GM23338 (cell line): ENCODE data around the gene BCL10. TPM values are rescaled to one million over a fixed set of nuclear protein-coding genes. Genes with fewer than 3 reads are reported as not detected.
A peak's percentile ranks its signal among the peaks of the same experiment; 100 is the strongest.

Experiments
- ATAC-seq: fragments of 200-7000 bp; cut with Tn5 transposase; 3 replicates; pipeline ENCODE4 v1.9.1; 2020
- DNase-seq: peaks from one replicate; pipeline ENCODE4 v3.0.0-alpha.2; 2015; ENCODE audit warnings: low spot score
- H2AFZ ChIP-seq: fragments of 200-600 bp; sonication (generic); 2 replicates; pipeline ENCODE4 v1.8.0; 2016; ENCODE audit warnings: antibody characterized with exemption, mild to moderate bottlenecking, moderate library complexity
- H3F3A ChIP-seq: fragments of 200-600 bp; sonication (generic); replicated peaks from 2 replicates; pipeline ENCODE4 v1.8.0; 2017; ENCODE audit warnings: antibody characterized with exemption, mixed run types, low read depth
- H3K27ac ChIP-seq: fragments of 200-600 bp; sonication (generic); 2 replicates; pipeline ENCODE4 v1.6.1; 2016; ENCODE audit warnings: low read depth
- H3K27me3 ChIP-seq: fragments of 200-600 bp; sonication (generic); 2 replicates; pipeline ENCODE4 v1.8.0; 2016; ENCODE audit warnings: mild to moderate bottlenecking, mixed run types, moderate library complexity; ENCODE audit not compliant: insufficient read depth
- H3K36me3 ChIP-seq: fragments of 200-600 bp; sonication (generic); 2 replicates; pipeline ENCODE4 v1.8.0; 2016; ENCODE audit warnings: mild to moderate bottlenecking; ENCODE audit not compliant: insufficient read depth
- H3K4me1 ChIP-seq: fragments of 200-600 bp; sonication (generic); 2 replicates; pipeline ENCODE4 v1.8.0; 2016; ENCODE audit warnings: mild to moderate bottlenecking, moderate library complexity; ENCODE audit not compliant: insufficient read depth
- H3K4me2 ChIP-seq: fragments of 200-600 bp; sonication (generic); 2 replicates; pipeline ENCODE4 v1.7.1; 2017; ENCODE audit warnings: mixed run types
- H3K4me3 ChIP-seq: fragments of 200-600 bp; sonication (generic); 2 replicates; pipeline ENCODE4 v1.6.1; 2016; ENCODE audit warnings: mixed run types
- H3K79me2 ChIP-seq: fragments of 200-600 bp; sonication (generic); replicated peaks from 2 replicates; pipeline ENCODE4 v1.8.0; 2017; ENCODE audit warnings: mild to moderate bottlenecking; ENCODE audit not compliant: insufficient read depth
- H3K9me2 ChIP-seq: fragments of 200-600 bp; sonication (generic); 2 replicates; pipeline ENCODE4 v1.8.0; 2017; ENCODE audit not compliant: insufficient read depth
- H4K20me1 ChIP-seq: fragments of 200-600 bp; sonication (generic); replicated peaks from 2 replicates; pipeline ENCODE4 v1.8.0; 2017; ENCODE audit warnings: mild to moderate bottlenecking; ENCODE audit not compliant: insufficient read depth
- H3K27ac Mint-ChIP-seq: 2 replicates; pipeline ENCODE4 v1.8.0; 2020; ENCODE audit warnings: inconsistent platforms, mild to moderate bottlenecking, moderate library complexity, mixed read lengths
- H3K27me3 Mint-ChIP-seq: 3 replicates; pipeline ENCODE4 v1.8.0; 2022; ENCODE audit warnings: low read depth, mild to moderate bottlenecking, moderate library complexity, mixed read lengths, inconsistent platforms; ENCODE audit not compliant: insufficient read depth, poor library complexity
- H3K36me3 Mint-ChIP-seq: 3 replicates; pipeline ENCODE4 v1.8.0; 2021; ENCODE audit warnings: low read depth, mild to moderate bottlenecking, inconsistent platforms, moderate library complexity, mixed read lengths
- H3K4me1 Mint-ChIP-seq: 3 replicates; pipeline ENCODE4 v1.8.0; 2020; ENCODE audit warnings: mild to moderate bottlenecking, inconsistent platforms, mixed read lengths
- H3K4me3 Mint-ChIP-seq: 3 replicates; pipeline ENCODE4 v1.8.0; 2021; ENCODE audit warnings: moderate library complexity, mild to moderate bottlenecking, inconsistent platforms, mixed read lengths
- H3K9me3 Mint-ChIP-seq: 3 replicates; pipeline ENCODE4 v1.8.0; 2020; ENCODE audit warnings: moderate library complexity, mild to moderate bottlenecking, inconsistent platforms, mixed read lengths
- CREB1 ChIP-seq: fragments of 250-450 bp; sonication (Bioruptor Pico); IDR thresholded peaks from 2 replicates; pipeline ENCODE4 v1.5.0; 2020; ENCODE audit warnings: low read depth, mild to moderate bottlenecking, moderate library complexity
- CTCF ChIP-seq, 2 experiments: fragments of 200-600 bp in 1 of 2; sonication (generic) in 1 of 2; conservative IDR thresholded peaks; 2 replicates each; pipeline versions ENCODE4 v1.5.1 to v1.6.1; 2016 to 2017; ENCODE audit warnings: antibody characterized with exemption in 2 of 2, low read depth in 2 of 2, mild to moderate bottlenecking in 2 of 2, moderate library complexity in 1 of 2
- ETS1 ChIP-seq: IDR thresholded peaks from 2 replicates; pipeline ENCODE4 v1.6.1; 2016; ENCODE audit warnings: antibody characterized with exemption
- EZH2 ChIP-seq: fragments of 200-600 bp; sonication (generic); IDR thresholded peaks from one replicate; pipeline ENCODE4 v1.8.0; 2017; ENCODE audit warnings: antibody characterized with exemption, mild to moderate bottlenecking, low read depth; ENCODE audit not compliant: unreplicated experiment
- EZH2phosphoT487 ChIP-seq: fragments of 200-600 bp; sonication (generic); IDR thresholded peaks from one replicate; pipeline ENCODE4 v1.8.1; 2018; ENCODE audit warnings: antibody characterized with exemption; ENCODE audit not compliant: unreplicated experiment
- JUNB ChIP-seq: IDR thresholded peaks from one replicate; pipeline ENCODE4 v1.6.1; 2016; ENCODE audit warnings: antibody characterized with exemption; ENCODE audit not compliant: unreplicated experiment
- NANOG ChIP-seq: IDR thresholded peaks from 2 replicates; pipeline ENCODE4 v1.6.1; 2016; ENCODE audit warnings: antibody characterized with exemption, borderline replicate concordance
- POLR2AphosphoS5 ChIP-seq: IDR thresholded peaks from 2 replicates; pipeline ENCODE4 v1.6.1; 2016; ENCODE audit warnings: antibody characterized with exemption, low read depth
- REST ChIP-seq: IDR thresholded peaks from one replicate; pipeline ENCODE4 v1.6.1; 2018; ENCODE audit warnings: antibody characterized with exemption; ENCODE audit not compliant: unreplicated experiment
- STAT1 ChIP-seq: IDR thresholded peaks from one replicate; pipeline ENCODE4 v1.6.1; 2016; ENCODE audit warnings: antibody characterized with exemption; ENCODE audit not compliant: unreplicated experiment
- ZNF114 ChIP-seq: fragments of 250-450 bp; sonication (Bioruptor Pico); IDR thresholded peaks from 2 replicates; pipeline ENCODE4 v1.5.0; 2020; ENCODE audit warnings: mild to moderate bottlenecking, moderate library complexity
- ZNF331 ChIP-seq: fragments of 250-450 bp; sonication (Bioruptor Pico); IDR thresholded peaks from 2 replicates; pipeline ENCODE4 v1.5.0; 2020; ENCODE audit warnings: low read depth, mild to moderate bottlenecking, moderate library complexity
- polyA plus RNA-seq: library from polyadenylated mRNA; unstranded; fragments of >200 nt; fragmentation: Nextera tagmentation; extraction: Ambion mirVana; gene quantifications from 2 replicates; pipeline ENCODE4 v1.2.1, GENCODE V29; 2016
- total RNA-seq: library from RNA; depleted of rRNA; stranded (reverse); fragments of >200 nt; shearing (Covaris generic); gene quantifications from 2 replicates; pipeline ENCODE4 v1.2.3, GENCODE V29; 2014
- TF ChIP-seq, protein P1 (sequence below): fragments of 250-450 bp; sonication (Bioruptor Pico); IDR thresholded peaks from 2 replicates; pipeline ENCODE4 v1.5.0; 2020; ENCODE audit warnings: mild to moderate bottlenecking, moderate library complexity

The BCL10 gene
- total and polyA plus RNA-seq, 2 experiments from 2014 or later: 23.1 to 33.7 TPM

DNA sequence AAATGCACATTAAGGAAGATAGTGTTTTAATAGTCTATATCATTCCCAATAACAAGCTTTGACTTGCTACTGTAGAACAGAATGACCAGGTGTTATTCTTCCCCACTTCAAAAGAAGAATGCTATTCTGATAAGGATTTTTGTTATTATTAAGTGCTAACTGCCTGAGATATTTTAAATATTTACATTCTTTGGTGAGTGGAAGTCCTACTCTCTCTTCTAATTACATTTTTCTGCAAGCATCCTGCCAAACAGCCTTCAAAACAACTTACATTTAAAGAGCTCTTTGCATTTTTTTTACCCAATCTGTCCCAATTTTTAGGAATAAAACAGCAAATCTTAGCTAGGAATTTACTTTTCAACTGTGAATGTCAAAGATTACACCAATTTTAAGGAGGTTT, 52.1 kb downstream of the BCL10 start:
- H3K9me2 ChIP-seq: no peaks in the 10 kb centered on the region
- no peak overlapping the region for H3K27ac ChIP-seq
- H3K27me3 ChIP-seq: no peaks in the 10 kb centered on the region
- H3K79me2 ChIP-seq: no peaks in the 10 kb centered on the region
- Mint-ChIP-seq H3K27ac (peak overlapping the region; percentile 46; the same call in 1 of the 2 replicates), H3K4me1 (peaks cover 38% of the 10 kb centered on the region), H3K4me3 (no peak overlapping the region), H3K9me3 (no peaks in the 10 kb centered on the region), H3K36me3 (no peaks in the 10 kb centered on the region), H3K27me3 (peaks cover 3% of the 10 kb centered on the region)
- H4K20me1 ChIP-seq: no peaks in the 10 kb centered on the region
- TF ChIP-seq ZNF331 (CRISPR knock-in tag) (no peak), JUNB (no peak), NANOG (no peak), ETS1 (no peak), EZH2phosphoT487 (no peak), REST (no peak), EZH2 (no peak), CTCF (conservative IDR thresholded peaks at IDR 0.05; ENCODE audit: low read depth in 2 of 2) (no peak), CREB1 (CRISPR knock-in tag) (no peak), STAT1 (no peak), POLR2AphosphoS5 (no peak), ZNF114 (CRISPR knock-in tag) (no peak)
- TF ChIP-seq, protein P1, sequence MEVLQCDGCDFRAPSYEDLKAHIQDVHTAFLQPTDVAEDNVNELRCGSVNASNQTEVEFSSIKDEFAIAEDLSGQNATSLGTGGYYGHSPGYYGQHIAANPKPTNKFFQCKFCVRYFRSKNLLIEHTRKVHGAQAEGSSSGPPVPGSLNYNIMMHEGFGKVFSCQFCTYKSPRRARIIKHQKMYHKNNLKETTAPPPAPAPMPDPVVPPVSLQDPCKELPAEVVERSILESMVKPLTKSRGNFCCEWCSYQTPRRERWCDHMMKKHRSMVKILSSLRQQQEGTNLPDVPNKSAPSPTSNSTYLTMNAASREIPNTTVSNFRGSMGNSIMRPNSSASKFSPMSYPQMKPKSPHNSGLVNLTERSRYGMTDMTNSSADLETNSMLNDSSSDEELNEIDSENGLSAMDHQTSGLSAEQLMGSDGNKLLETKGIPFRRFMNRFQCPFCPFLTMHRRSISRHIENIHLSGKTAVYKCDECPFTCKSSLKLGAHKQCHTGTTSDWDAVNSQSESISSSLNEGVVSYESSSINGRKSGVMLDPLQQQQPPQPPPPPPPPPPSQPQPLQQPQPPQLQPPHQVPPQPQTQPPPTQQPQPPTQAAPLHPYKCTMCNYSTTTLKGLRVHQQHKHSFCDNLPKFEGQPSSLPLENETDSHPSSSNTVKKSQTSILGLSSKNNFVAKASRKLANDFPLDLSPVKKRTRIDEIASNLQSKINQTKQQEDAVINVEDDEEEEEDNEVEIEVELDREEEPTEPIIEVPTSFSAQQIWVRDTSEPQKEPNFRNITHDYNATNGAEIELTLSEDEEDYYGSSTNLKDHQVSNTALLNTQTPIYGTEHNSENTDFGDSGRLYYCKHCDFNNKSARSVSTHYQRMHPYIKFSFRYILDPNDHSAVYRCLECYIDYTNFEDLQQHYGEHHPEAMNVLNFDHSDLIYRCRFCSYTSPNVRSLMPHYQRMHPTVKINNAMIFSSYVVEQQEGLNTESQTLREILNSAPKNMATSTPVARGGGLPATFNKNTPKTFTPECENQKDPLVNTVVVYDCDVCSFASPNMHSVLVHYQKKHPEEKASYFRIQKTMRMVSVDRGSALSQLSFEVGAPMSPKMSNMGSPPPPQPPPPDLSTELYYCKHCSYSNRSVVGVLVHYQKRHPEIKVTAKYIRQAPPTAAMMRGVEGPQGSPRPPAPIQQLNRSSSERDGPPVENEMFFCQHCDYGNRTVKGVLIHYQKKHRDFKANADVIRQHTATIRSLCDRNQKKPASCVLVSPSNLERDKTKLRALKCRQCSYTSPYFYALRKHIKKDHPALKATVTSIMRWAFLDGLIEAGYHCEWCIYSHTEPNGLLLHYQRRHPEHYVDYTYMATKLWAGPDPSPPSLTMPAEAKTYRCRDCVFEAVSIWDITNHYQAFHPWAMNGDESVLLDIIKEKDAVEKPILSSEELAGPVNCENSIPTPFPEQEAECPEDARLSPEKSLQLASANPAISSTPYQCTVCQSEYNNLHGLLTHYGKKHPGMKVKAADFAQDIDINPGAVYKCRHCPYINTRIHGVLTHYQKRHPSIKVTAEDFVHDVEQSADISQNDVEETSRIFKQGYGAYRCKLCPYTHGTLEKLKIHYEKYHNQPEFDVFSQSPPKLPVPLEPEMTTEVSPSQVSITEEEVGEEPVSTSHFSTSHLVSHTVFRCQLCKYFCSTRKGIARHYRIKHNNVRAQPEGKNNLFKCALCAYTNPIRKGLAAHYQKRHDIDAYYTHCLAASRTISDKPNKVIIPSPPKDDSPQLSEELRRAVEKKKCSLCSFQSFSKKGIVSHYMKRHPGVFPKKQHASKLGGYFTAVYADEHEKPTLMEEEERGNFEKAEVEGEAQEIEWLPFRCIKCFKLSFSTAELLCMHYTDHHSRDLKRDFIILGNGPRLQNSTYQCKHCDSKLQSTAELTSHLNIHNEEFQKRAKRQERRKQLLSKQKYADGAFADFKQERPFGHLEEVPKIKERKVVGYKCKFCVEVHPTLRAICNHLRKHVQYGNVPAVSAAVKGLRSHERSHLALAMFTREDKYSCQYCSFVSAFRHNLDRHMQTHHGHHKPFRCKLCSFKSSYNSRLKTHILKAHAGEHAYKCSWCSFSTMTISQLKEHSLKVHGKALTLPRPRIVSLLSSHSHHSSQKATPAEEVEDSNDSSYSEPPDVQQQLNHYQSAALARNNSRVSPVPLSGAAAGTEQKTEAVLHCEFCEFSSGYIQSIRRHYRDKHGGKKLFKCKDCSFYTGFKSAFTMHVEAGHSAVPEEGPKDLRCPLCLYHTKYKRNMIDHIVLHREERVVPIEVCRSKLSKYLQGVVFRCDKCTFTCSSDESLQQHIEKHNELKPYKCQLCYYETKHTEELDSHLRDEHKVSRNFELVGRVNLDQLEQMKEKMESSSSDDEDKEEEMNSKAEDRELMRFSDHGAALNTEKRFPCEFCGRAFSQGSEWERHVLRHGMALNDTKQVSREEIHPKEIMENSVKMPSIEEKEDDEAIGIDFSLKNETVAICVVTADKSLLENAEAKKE (CRISPR knock-in tag): no peak
- H3K4me2 ChIP-seq: peak overlapping the region; percentile 41; the same call in 1 of the 2 replicates
- DNase-seq: no peak
- peaks cover 38% of the 10 kb centered on the region for H3K4me1 ChIP-seq
- H3K4me3 ChIP-seq: no peak overlapping the region
- H2AFZ ChIP-seq: no peak overlapping the region
- H3F3A ChIP-seq: no peaks in the 10 kb centered on the region
- no peak for ATAC-seq
- no peaks in the 10 kb centered on the region for H3K36me3 ChIP-seq
